Naive thymus-derived CD8-positive, alpha-beta T cell (primary cell): ENCODE measurements around the gene SULT4A1. TPM values are rescaled to one million over a fixed set of nuclear protein-coding genes. Genes with fewer than 3 reads are reported as not detected.
"Not testable (repeated sequence)": the region's sequence is repeated elsewhere in the genome, so short reads cannot be mapped to it uniquely, and the experiment has no call there.

Experiments
- ATAC-seq, 2 donors: fragments of 150-1000 bp; cut with Tn5 transposase in 1 of 2; sonication (Bioruptor Pico), chemical (Tn5 transposase) in 1 of 2; 1 replicate in 1 of 2; 2 replicates in 1 of 2; pipeline ENCODE4 v1.10.0; 2021; ENCODE audit warnings: mild to moderate bottlenecking in 2 of 2, moderate library complexity in 2 of 2
- POLR2A ChIA-PET: fragments of 350-600 bp; sonication (Branson Sonifier 250); formaldehyde crosslinking; loops from one replicate; lab custom pipeline; 2021; ENCODE audit warnings: antibody characterized with exemption; lab: Charles Lee
- DNase-seq, 10 donors: peaks; one replicate each; pipeline versions ENCODE4 v3.0.0 to v3.0.0-alpha.2; 2020 to 2022
- H3K27ac Mint-ChIP-seq, 10 donors: one replicate each; pipeline ENCODE4 v1.8.0; 2020 to 2022; ENCODE audit warnings: mild to moderate bottlenecking in 10 of 10, mixed read lengths in 10 of 10, moderate library complexity in 4 of 10, inconsistent platforms in 1 of 10
- H3K27me3 Mint-ChIP-seq, 5 donors: one replicate each; pipeline ENCODE4 v1.8.0; 2021 to 2022; ENCODE audit warnings: mixed read lengths in 5 of 5
- H3K36me3 Mint-ChIP-seq, 3 donors: one replicate each; pipeline ENCODE4 v1.8.0; 2020 to 2022; ENCODE audit warnings: mixed read lengths in 3 of 3, mild to moderate bottlenecking in 2 of 3, inconsistent platforms in 1 of 3
- H3K4me1 Mint-ChIP-seq, 4 donors: one replicate each; pipeline ENCODE4 v1.8.0; 2021 to 2022; ENCODE audit warnings: mixed read lengths in 4 of 4
- H3K4me3 Mint-ChIP-seq, 10 donors: one replicate each; pipeline ENCODE4 v1.8.0; 2020 to 2022; ENCODE audit warnings: mild to moderate bottlenecking in 10 of 10, mixed read lengths in 10 of 10, moderate library complexity in 6 of 10, inconsistent platforms in 1 of 10
- H3K9me3 Mint-ChIP-seq, 9 donors: one replicate each; pipeline ENCODE4 v1.8.0; 2020 to 2022; ENCODE audit warnings: mixed read lengths in 9 of 9, mild to moderate bottlenecking in 3 of 9, inconsistent platforms in 1 of 9, moderate library complexity in 1 of 9
- polyA plus RNA-seq, 3 donors: library from polyadenylated mRNA; unstranded; fragments of 300-500 nt; fragmentation: Illumina TruSeq; gene quantifications; one replicate each; pipeline ENCODE4 v1.2.3, GENCODE V29; 2021
- total RNA-seq, 8 experiments: library from RNA in 2 of 8; stranded (reverse) in 2 of 8; gene quantifications; one replicate each; pipeline ENCODE4 v1.2.3 and lab custom pipeline; 2021 to 2026

Gene SULT4A1
- total and polyA plus RNA-seq, 5 experiments from 2014 or later = not detected

GRCh38 chr22:43869001-43869400, 6.7 kb upstream of the SULT4A1 start:
- H3K27ac Mint-ChIP-seq, H3K4me1 Mint-ChIP-seq, H3K4me3 Mint-ChIP-seq, DNase-seq, ATAC-seq, POLR2A ChIA-PET: not testable (repeated sequence)
- Mint-ChIP-seq H3K27me3 (peaks cover 32 to 49% (median 33%) of the 10 kb centered on the region in 5 donors), H3K36me3 (peaks cover 0 to 15% (median 0%) of the 10 kb centered on the region in 3 donors), H3K9me3 (peaks cover 0 to 38% (median 11%) of the 10 kb centered on the region in 9 donors)

DNA sequence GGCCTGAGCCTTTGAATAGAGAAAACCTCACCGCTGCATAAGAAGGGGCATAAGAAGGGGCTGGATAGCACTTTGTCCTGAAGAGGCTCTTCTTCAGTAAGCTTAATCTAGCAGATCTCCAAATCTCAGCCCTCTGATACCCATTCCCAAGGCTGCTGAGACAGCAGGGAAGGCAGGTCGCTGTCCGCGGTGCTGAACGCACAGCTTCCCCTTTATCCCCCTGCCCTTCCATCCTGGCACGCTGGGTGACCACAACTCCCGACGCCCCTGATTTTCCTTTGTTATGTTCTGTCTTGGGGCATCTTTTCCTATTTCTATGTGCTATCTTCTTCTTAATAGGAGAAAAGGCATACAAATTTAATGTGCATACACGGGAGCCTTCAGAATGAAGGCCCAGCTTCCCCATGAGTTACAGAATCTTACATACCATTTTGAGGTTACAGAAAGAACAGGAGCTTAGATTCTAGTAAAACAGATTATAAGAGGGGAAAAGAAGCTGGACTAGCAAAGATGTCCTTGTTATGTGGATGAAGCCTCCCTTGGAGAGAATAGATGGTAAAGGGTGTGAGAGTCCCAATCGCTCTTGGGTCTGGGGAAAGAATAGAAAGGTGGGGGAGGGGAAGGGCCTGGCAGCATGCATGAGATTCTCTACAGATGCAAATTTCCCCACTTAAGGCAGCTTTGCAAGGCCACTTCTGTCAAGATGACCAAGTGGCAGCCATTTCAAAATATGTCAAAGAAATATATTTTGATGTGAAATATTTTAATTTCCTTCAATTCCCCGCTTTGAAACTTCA, 5.7 kb upstream of the SULT4A1 start:
- Mint-ChIP-seq H3K4me3 (no peak overlapping the region), H3K27me3 (peaks cover 33 to 50% (median 35%) of the 10 kb centered on the region in 5 donors), H3K4me1 (no peaks in the 10 kb centered on the region), H3K9me3 (peaks cover 0 to 38% (median 11%) of the 10 kb centered on the region in 9 donors), H3K36me3 (peaks cover 0 to 21% (median 0%) of the 10 kb centered on the region in 3 donors), H3K27ac (no peak overlapping the region)
- peak in 4 of 10 donors; percentile 13 to 50 (median 18) for DNase-seq
- no peak for ATAC-seq
- POLR2A ChIA-PET = no interaction called here

DNA sequence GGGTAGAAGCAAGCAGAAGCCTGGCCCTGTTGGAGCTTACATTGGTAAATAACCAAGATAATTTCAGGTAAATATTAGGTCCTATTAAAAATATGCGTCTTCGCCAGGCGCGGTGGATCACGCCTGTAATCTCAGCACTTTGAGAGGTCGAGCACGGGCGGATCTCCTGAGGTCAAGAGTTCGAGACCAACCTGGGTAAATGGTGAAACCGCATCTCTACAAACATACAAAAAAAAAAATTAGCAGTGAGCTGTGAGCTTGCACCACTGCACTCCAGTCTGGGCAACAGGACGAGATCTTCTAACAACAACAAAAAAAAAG, 529 bp upstream of the SULT4A1 start:
- H3K27ac Mint-ChIP-seq = no peak overlapping the region
- peak overlapping the region; percentile 45 to 77 (median 62) for H3K4me3 Mint-ChIP-seq

DNA sequence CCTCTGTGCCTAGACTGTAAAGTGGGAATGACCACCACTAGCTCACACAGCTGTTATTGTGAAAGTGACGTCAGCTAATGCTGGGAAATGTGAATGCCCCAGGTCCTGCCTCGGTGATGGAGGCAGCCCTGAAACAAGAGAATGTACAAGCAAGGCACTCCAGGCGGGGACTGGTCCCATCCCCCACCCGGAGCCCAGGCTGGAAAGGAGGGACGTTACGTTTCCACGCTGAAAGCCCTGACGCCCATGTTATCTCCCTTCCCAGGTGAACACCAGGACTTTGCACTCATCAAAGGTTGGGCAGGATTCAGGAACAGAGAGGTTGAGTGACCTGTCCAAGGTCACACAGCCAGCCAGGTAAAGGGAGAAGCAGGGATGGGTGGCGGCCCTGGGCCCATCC, 784 bp downstream of the SULT4A1 start:
- Mint-ChIP-seq H3K27me3 (peaks cover 45 to 92% (median 73%) of the 10 kb centered on the region in 5 donors), H3K4me1 (peaks cover 0 to 8% (median 2%) of the 10 kb centered on the region in 4 donors), H3K9me3 (peaks cover 4 to 15% (median 11%) of the 10 kb centered on the region in 9 donors), H3K36me3 (peaks cover 0 to 29% (median 4%) of the 10 kb centered on the region in 3 donors), H3K4me3 (peak overlapping the region; percentile 34 to 61 (median 45)), H3K27ac (no peak overlapping the region)
- POLR2A ChIA-PET = no interaction called here
- DNase-seq (peak in 1 of 10 donors; percentile 49), ATAC-seq (no peak)

More for the DNA sequence above, 529 bp upstream of the SULT4A1 start:
- Mint-ChIP-seq H3K27me3 (peaks cover 41 to 82% (median 61%) of the 10 kb centered on the region in 5 donors), H3K36me3 (peaks cover 0 to 21% (median 4%) of the 10 kb centered on the region in 3 donors), H3K9me3 (peaks cover 0 to 13% (median 3%) of the 10 kb centered on the region in 9 donors), H3K4me1 (peaks cover 0 to 8% (median 2%) of the 10 kb centered on the region in 4 donors)
- POLR2A ChIA-PET = no interaction called here
- no peak for DNase-seq
- no peak for ATAC-seq

- Mint-ChIP-seq H3K4me1 (peaks cover 0 to 8% (median 2%) of the 10 kb centered on the region in 4 donors), H3K9me3 (peaks cover 4 to 18% (median 15%) of the 10 kb centered on the region in 9 donors), H3K27me3 (peaks cover 41 to 92% (median 68%) of the 10 kb centered on the region in 5 donors), H3K4me3 (peak overlapping the region in 2 of 10 donors; percentile 38 to 39), H3K36me3 (peaks cover 0 to 29% (median 6%) of the 10 kb centered on the region in 3 donors), H3K27ac (no peak overlapping the region)
- DNase-seq (no peak), ATAC-seq (no peak)
- POLR2A ChIA-PET = no interaction called here
Observed at GRCh38 chr22:43860831-43861230, 1.5 kb downstream of the SULT4A1 start.

DNA sequence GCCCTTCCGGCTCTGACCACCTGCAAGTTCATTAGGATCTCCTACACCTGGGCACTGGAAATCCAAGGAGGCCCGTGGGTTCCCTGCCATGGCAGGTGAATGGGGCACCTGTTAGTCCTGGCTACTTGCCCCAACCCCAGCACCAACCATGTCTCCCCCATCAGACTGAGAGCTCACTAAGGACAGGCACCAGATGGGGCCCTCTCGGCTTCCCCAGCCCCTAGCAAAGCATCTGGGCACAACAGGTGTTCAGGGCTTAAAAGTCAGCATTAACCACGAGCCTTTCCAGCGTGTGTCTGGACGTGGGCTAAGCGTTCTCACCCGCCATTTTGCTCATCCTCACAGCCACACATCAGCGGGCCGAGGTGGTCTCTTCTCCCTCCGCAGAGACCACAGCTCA, 2.2 kb downstream of the SULT4A1 start:
- Mint-ChIP-seq H3K9me3 (peaks cover 4 to 19% (median 15%) of the 10 kb centered on the region in 9 donors), H3K4me3 (no peak overlapping the region), H3K4me1 (peaks cover 0 to 8% (median 2%) of the 10 kb centered on the region in 4 donors), H3K27me3 (peaks cover 41 to 92% (median 69%) of the 10 kb centered on the region in 5 donors), H3K36me3 (peaks cover 0 to 26% (median 6%) of the 10 kb centered on the region in 3 donors), H3K27ac (no peak overlapping the region)
- ATAC-seq (no peak), DNase-seq (peak in 1 of 10 donors; percentile 27)
- POLR2A ChIA-PET = interaction anchor here (0.9 kb wide), 1 partner anchor 122 kb away, joined by 3 read pairs; no protein-coding TSS in a partner anchor

DNA sequence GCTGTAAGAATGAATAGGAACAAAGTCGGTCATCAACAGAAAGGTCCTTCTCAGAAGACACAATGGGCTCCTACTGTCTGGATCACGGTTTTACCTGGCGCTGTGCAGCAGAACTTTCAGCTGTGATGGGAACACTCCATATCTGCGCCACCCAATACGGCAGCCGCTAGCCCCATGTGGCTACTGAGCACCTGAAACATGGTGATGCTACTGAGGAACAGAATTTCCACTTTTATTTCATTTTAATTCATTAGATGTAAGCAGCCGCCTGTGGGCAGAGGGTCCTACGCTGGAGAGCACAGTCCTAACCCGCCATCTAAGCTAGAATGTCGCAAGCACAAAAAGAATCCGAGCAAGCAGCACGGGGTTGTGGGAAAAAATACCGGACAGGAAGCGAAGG, 2.7 kb downstream of the SULT4A1 start:
- Mint-ChIP-seq H3K4me1 (peaks cover 0 to 8% (median 2%) of the 10 kb centered on the region in 4 donors), H3K4me3 (no peak overlapping the region), H3K27ac (no peak overlapping the region), H3K36me3 (peaks cover 0 to 26% (median 6%) of the 10 kb centered on the region in 3 donors), H3K9me3 (peaks cover 4 to 19% (median 15%) of the 10 kb centered on the region in 9 donors), H3K27me3 (peaks cover 36 to 88% (median 67%) of the 10 kb centered on the region in 5 donors)
- POLR2A ChIA-PET = interaction anchor here (0.9 kb wide), 1 partner anchor 122 kb away, joined by 3 read pairs; no protein-coding TSS in a partner anchor
- DNase-seq (peak in 1 of 10 donors; percentile 18), ATAC-seq (no peak)

- peak overlapping the region in 1 of 10 donors; percentile 15 for H3K27ac Mint-ChIP-seq
- H3K9me3 Mint-ChIP-seq = peaks cover 4 to 19% (median 15%) of the 10 kb centered on the region in 9 donors
- H3K36me3 Mint-ChIP-seq = peaks cover 0 to 25% (median 6%) of the 10 kb centered on the region in 3 donors
- H3K4me1 Mint-ChIP-seq = peaks cover 0 to 8% (median 2%) of the 10 kb centered on the region in 4 donors
- H3K4me3 Mint-ChIP-seq = no peak overlapping the region
- ATAC-seq = no peak
- peak in 1 of 10 donors; percentile 19 for DNase-seq
- H3K27me3 Mint-ChIP-seq = peaks cover 33 to 84% (median 66%) of the 10 kb centered on the region in 5 donors
- POLR2A ChIA-PET = no interaction called here
Observed at GRCh38 chr22:43859176-43859575, 3.1 kb downstream of the SULT4A1 start.

- no peak overlapping the region for H3K27ac Mint-ChIP-seq
- H3K4me1 Mint-ChIP-seq = peaks cover 0 to 8% (median 2%) of the 10 kb centered on the region in 4 donors
- POLR2A ChIA-PET = no interaction called here
- peaks cover 24 to 77% (median 61%) of the 10 kb centered on the region in 5 donors for H3K27me3 Mint-ChIP-seq
- peaks cover 4 to 19% (median 13%) of the 10 kb centered on the region in 9 donors for H3K9me3 Mint-ChIP-seq
- H3K36me3 Mint-ChIP-seq = peaks cover 0 to 18% (median 6%) of the 10 kb centered on the region in 3 donors
- DNase-seq = peak in 1 of 10 donors; percentile 4
- H3K4me3 Mint-ChIP-seq = no peak overlapping the region
- ATAC-seq = no peak
Observed at GRCh38 chr22:43858156-43858895, 4.0 kb downstream of the SULT4A1 start.

GRCh38 chr22:43857367-43857766, 4.9 kb downstream of the SULT4A1 start:
- H3K4me3 Mint-ChIP-seq = no peak overlapping the region
- POLR2A ChIA-PET = no interaction called here
- H3K36me3 Mint-ChIP-seq = peaks cover 0 to 18% (median 3%) of the 10 kb centered on the region in 3 donors
- peak overlapping the region in 1 of 10 donors; percentile 56 for H3K27ac Mint-ChIP-seq
- no peak for ATAC-seq
- H3K4me1 Mint-ChIP-seq = peaks cover 0 to 5% (median 3%) of the 10 kb centered on the region in 4 donors
- no peak for DNase-seq
- H3K27me3 Mint-ChIP-seq = peaks cover 26 to 77% (median 61%) of the 10 kb centered on the region in 5 donors
- H3K9me3 Mint-ChIP-seq = peaks cover 4 to 19% (median 13%) of the 10 kb centered on the region in 9 donors

- peak in 1 of 10 donors; percentile 34 for DNase-seq
- POLR2A ChIA-PET = no interaction called here
- Mint-ChIP-seq H3K4me3 (no peak overlapping the region), H3K9me3 (peaks cover 4 to 19% (median 13%) of the 10 kb centered on the region in 9 donors), H3K27ac (peak overlapping the region in 1 of 10 donors; percentile 25), H3K36me3 (peaks cover 0 to 18% (median 3%) of the 10 kb centered on the region in 3 donors), H3K27me3 (peaks cover 20 to 83% (median 56%) of the 10 kb centered on the region in 5 donors), H3K4me1 (peaks cover 0 to 2% (median 0%) of the 10 kb centered on the region in 4 donors)
- ATAC-seq = no peak
Observed at GRCh38 chr22:43855431-43855830, 6.9 kb downstream of the SULT4A1 start.

DNA sequence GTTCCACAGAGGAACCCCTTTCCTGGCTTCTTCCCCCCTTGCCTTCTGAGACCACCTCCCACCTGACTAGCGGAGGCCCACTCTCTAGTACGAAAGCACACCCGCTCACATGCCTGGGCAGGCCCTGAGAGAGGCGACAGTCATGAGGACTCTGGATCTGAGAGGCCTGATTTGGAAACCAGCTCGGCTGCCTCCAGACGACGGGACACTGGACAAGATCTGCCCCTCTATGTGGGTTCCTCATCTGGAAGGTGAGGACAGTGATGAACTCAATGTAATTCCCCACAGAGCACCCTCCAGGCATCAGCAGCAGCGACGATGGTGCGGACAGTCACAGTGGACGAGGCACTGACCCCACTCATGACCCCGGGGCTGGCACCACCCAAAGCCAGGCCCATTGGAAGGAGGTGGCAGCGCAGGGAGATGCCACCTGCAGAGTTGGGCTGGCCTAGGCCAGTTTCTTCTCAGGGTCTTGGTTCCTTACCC, 7.5 kb downstream of the SULT4A1 start:
- Mint-ChIP-seq H3K4me1 (peaks cover 0 to 2% (median 0%) of the 10 kb centered on the region in 4 donors), H3K27me3 (peaks cover 17 to 82% (median 50%) of the 10 kb centered on the region in 5 donors), H3K4me3 (no peak overlapping the region), H3K9me3 (peaks cover 4 to 19% (median 13%) of the 10 kb centered on the region in 9 donors), H3K27ac (no peak overlapping the region), H3K36me3 (peaks cover 0 to 18% (median 3%) of the 10 kb centered on the region in 3 donors)
- DNase-seq (peak in 1 of 10 donors; percentile 43), ATAC-seq (no peak)
- POLR2A ChIA-PET = no interaction called here
